Measurements from ENCODE around the gene PLEKHG7. TPM values are rescaled to one million over a fixed set of nuclear protein-coding genes. Genes with fewer than 3 reads are reported as not detected.

The PLEKHG7 gene
- total and polyA plus RNA-seq, 9 of the 15 experiments (the other 6 are each of a cell fraction or from before 2014, with no cell fraction given): 0.03 TPM; not detected in 8

GRCh38 chr12:92784797-92785562 is 82.2 kb downstream of the PLEKHG7 start (continued):
- TF ChIP-seq NKRF (IDR thresholded peaks at IDR 0.05; ENCODE audit: borderline replicate concordance): peak; percentile 19; the same call in 1 of the 2 replicates
- TF ChIP-seq MAFG (tag; conservative IDR thresholded peaks at IDR 0.05): peak; percentile 91
- 0 out of 2 replicates have a peak, but pooled peaks have one; percentile 10 for TF ChIP-seq SOX6 (IDR thresholded peaks at IDR 0.05)
- TF ChIP-seq SRSF9 (IDR thresholded peaks at IDR 0.05; ENCODE audit: borderline replicate concordance, low read depth, low read length): no peak
- TF ChIP-seq CC2D1A (IDR thresholded peaks at IDR 0.05): 0 out of 2 replicates have a peak, but pooled peaks have one; percentile 21
- peak; percentile 87 for TF ChIP-seq C11orf30 (IDR thresholded peaks at IDR 0.05; ENCODE audit: low read depth)
- TF ChIP-seq TSHZ1 (CRISPR knock-in tag; IDR thresholded peaks at IDR 0.05): no peak
- 0 out of 2 replicates have a peak, but pooled peaks have one; percentile 28 for TF ChIP-seq RB1 (IDR thresholded peaks at IDR 0.05; ENCODE audit: low read depth)
- no peak for TF ChIP-seq HBP1 (CRISPR knock-in tag; IDR thresholded peaks at IDR 0.05)
- peak; percentile 72 for TF ChIP-seq MXI1 (IDR thresholded peaks at IDR 0.05; ENCODE audit: low read depth, low read length)
- peak; percentile 94 for TF ChIP-seq ZNF316 (IDR thresholded peaks at IDR 0.05)
- no peak for TF ChIP-seq SFPQ (IDR thresholded peaks at IDR 0.05; ENCODE audit: low read depth, low read length)
- no peak for TF ChIP-seq ZNF140 (CRISPR knock-in tag; IDR thresholded peaks at IDR 0.05)
- 0 out of 4 replicates have a peak, but pooled peaks of 1 of the 2 experiments have one; percentile 39 for TF ChIP-seq ARNT (IDR thresholded peaks at IDR 0.05)
- TF ChIP-seq CTCF (IDR thresholded peaks at IDR 0.05 in 2 of 3, conservative IDR thresholded peaks at IDR 0.05 in 1 of 3; ENCODE audit: insufficient read depth in 2 of 3, low read depth in 1 of 3, low read length in 3 of 3): peak; percentile 57 to 78 (median 62)
- peak; percentile 33 to 61; a peak in 2 of 4 replicates for TF ChIP-seq FOXK2 (conservative IDR thresholded peaks at IDR 0.05 in 1 of 2, IDR thresholded peaks at IDR 0.05 in 1 of 2; ENCODE audit: low read depth in 2 of 2)
